ENCODE results near the gene COPS6.

DNA sequence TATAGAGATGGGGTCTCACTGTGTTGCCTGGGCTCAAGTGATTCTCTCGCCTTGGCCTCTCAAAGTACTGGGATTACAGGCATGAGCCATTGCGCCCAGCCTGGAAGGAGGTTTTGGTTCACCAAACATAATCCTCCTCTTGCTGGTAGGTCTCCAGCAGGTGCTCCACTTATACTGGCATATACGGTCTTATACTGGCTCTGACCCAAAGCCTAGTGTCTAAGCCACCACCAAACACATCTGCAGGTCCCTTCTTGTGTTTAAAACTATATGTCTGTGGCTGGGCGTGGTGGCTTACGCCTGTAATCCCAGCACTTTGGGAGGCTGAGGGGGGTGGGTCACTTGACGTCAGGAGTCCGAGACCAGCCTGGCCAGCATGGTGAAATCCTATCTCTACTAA, 43.4 kb downstream of the COPS6 start:
- TF ChIP-seq, protein P1, sequence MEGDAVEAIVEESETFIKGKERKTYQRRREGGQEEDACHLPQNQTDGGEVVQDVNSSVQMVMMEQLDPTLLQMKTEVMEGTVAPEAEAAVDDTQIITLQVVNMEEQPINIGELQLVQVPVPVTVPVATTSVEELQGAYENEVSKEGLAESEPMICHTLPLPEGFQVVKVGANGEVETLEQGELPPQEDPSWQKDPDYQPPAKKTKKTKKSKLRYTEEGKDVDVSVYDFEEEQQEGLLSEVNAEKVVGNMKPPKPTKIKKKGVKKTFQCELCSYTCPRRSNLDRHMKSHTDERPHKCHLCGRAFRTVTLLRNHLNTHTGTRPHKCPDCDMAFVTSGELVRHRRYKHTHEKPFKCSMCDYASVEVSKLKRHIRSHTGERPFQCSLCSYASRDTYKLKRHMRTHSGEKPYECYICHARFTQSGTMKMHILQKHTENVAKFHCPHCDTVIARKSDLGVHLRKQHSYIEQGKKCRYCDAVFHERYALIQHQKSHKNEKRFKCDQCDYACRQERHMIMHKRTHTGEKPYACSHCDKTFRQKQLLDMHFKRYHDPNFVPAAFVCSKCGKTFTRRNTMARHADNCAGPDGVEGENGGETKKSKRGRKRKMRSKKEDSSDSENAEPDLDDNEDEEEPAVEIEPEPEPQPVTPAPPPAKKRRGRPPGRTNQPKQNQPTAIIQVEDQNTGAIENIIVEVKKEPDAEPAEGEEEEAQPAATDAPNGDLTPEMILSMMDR (tag by site-specific recombination; IDR thresholded peaks at IDR 0.05): no peak
- no peak for TF ChIP-seq SP2 (tag by site-specific recombination; IDR thresholded peaks at IDR 0.05)
- no peak for TF ChIP-seq ZNF596 (tag by site-specific recombination; IDR thresholded peaks at IDR 0.05)
- no peak for TF ChIP-seq SALL2 (tag by site-specific recombination; IDR thresholded peaks at IDR 0.05; ENCODE audit: borderline replicate concordance)
- no peak for TF ChIP-seq ZNF423 (tag by site-specific recombination; IDR thresholded peaks at IDR 0.05)
- TF ChIP-seq KLF9 (tag by site-specific recombination; IDR thresholded peaks at IDR 0.05; ENCODE audit: low read depth): no peak
- no peak for TF ChIP-seq FEZF1 (tag by site-specific recombination; IDR thresholded peaks at IDR 0.05)
- TF ChIP-seq, protein P2, sequence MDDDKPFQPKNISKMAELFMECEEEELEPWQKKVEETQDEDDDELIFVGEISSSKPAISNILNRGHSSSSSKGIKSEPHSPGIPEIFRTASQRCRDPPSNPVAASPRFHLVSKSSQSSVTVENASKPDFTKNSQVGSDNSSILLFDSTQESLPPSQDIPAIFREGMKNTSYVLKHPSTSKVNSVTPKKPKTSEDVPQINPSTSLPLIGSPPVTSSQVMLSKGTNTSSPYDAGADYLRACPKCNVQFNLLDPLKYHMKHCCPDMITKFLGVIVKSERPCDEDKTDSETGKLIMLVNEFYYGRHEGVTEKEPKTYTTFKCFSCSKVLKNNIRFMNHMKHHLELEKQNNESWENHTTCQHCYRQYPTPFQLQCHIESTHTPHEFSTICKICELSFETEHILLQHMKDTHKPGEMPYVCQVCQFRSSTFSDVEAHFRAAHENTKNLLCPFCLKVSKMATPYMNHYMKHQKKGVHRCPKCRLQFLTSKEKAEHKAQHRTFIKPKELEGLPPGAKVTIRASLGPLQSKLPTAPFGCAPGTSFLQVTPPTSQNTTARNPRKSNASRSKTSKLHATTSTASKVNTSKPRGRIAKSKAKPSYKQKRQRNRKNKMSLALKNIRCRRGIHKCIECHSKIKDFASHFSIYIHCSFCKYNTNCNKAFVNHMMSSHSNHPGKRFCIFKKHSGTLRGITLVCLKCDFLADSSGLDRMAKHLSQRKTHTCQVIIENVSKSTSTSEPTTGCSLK (tag by site-specific recombination; IDR thresholded peaks at IDR 0.05): no peak
- TF ChIP-seq ZNF184 (tag by site-specific recombination; IDR thresholded peaks at IDR 0.05): no peak
- no peak for TF ChIP-seq MZF1 (tag by site-specific recombination; IDR thresholded peaks at IDR 0.05; ENCODE audit: borderline replicate concordance)
- TF ChIP-seq, protein P3, sequence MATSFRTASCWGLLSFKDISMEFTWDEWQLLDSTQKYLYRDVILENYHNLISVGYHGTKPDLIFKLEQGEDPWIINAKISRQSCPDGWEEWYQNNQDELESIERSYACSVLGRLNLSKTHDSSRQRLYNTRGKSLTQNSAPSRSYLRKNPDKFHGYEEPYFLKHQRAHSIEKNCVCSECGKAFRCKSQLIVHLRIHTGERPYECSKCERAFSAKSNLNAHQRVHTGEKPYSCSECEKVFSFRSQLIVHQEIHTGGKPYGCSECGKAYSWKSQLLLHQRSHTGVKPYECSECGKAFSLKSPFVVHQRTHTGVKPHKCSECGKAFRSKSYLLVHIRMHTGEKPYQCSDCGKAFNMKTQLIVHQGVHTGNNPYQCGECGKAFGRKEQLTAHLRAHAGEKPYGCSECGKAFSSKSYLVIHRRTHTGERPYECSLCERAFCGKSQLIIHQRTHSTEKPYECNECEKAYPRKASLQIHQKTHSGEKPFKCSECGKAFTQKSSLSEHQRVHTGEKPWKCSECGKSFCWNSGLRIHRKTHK (tag by site-specific recombination; IDR thresholded peaks at IDR 0.05): no peak
- no peak for TF ChIP-seq ZNF521 (tag by site-specific recombination; IDR thresholded peaks at IDR 0.05)
- no peak for TF ChIP-seq ZNF140 (tag by site-specific recombination; IDR thresholded peaks at IDR 0.05)

Data from HEK293 (cell line).